Lower leg skin (tissue), 4 donors: ENCODE results near the gene ZNF625. TPM values are rescaled to one million over a fixed set of nuclear protein-coding genes. Genes with fewer than 3 reads are reported as not detected.

ENCODE experiments used
- DNase-seq, 2 donors: peaks; one replicate each; pipeline ENCODE4 v3.0.0-alpha.2; 2019; ENCODE audit warnings: low spot score in 2 of 2
- H3K4me3 ChIP-seq: fragments of 200-600 bp; sonication (generic); 2 replicates; pipeline ENCODE4 v1.5.1; 2017; ENCODE audit warnings: mild to moderate bottlenecking, low read depth; ENCODE audit not compliant: poor library complexity, severe bottlenecking
- POLR2A ChIP-seq, 2 donors: fragments of 450-650 bp; IDR thresholded peaks; one replicate each; pipeline ENCODE4 v1.6.1; 2016 to 2017; ENCODE audit warnings: antibody characterized with exemption in 2 of 2, mild to moderate bottlenecking in 1 of 2, moderate library complexity in 1 of 2
- WGBS, 2 donors: methylation state at CpG; one replicate each; pipeline ENCODE4 v1.1.5; 2018; 5-methylcytosine and 5-hydroxymethylcytosine counted together
- intact Hi-C: fragments of 100-400 bp; cut with DNase I; formaldehyde crosslinking; loops from one replicate; pipeline ENCODE4 v1.15.0; 2023; ENCODE audit warnings: low total_unique reads
- total RNA-seq, 4 donors: library from RNA; depleted of rRNA; stranded (reverse); fragments of >200 nt; gene quantifications; one replicate each; pipeline ENCODE4 v1.1.0, GENCODE V29; 2016
- TF ChIP-seq, protein P1 (sequence below), 3 donors: fragments of 450-650 bp; IDR thresholded peaks; one replicate each; pipeline ENCODE4 v1.5.1; 2016; ENCODE audit warnings: antibody characterized with exemption in 3 of 3, mild to moderate bottlenecking in 3 of 3, moderate library complexity in 2 of 3

The ZNF625 gene
- total RNA-seq, 4 donors from 2014 or later: 1.6 to 9.2 (median 4.0) TPM

- intact Hi-C loops: loop anchor here (5.0 kb wide), 1 partner anchor 174 kb away; the partner anchor contains the start of gene ZNF763
- WGBS, 2 donors: 53 to 54% methylated on average over 10 of the region's 10 CpGs
- no peak overlapping the region for H3K4me3 ChIP-seq
- no peak for DNase-seq
- TF ChIP-seq POLR2A (IDR thresholded peaks at IDR 0.05): no peak
- TF ChIP-seq, protein P1, sequence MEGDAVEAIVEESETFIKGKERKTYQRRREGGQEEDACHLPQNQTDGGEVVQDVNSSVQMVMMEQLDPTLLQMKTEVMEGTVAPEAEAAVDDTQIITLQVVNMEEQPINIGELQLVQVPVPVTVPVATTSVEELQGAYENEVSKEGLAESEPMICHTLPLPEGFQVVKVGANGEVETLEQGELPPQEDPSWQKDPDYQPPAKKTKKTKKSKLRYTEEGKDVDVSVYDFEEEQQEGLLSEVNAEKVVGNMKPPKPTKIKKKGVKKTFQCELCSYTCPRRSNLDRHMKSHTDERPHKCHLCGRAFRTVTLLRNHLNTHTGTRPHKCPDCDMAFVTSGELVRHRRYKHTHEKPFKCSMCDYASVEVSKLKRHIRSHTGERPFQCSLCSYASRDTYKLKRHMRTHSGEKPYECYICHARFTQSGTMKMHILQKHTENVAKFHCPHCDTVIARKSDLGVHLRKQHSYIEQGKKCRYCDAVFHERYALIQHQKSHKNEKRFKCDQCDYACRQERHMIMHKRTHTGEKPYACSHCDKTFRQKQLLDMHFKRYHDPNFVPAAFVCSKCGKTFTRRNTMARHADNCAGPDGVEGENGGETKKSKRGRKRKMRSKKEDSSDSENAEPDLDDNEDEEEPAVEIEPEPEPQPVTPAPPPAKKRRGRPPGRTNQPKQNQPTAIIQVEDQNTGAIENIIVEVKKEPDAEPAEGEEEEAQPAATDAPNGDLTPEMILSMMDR (IDR thresholded peaks at IDR 0.05): no peak
These were observed 15.2 kb downstream of the ZNF625 start for GRCh38 chr19:12141405-12141736.

DNA sequence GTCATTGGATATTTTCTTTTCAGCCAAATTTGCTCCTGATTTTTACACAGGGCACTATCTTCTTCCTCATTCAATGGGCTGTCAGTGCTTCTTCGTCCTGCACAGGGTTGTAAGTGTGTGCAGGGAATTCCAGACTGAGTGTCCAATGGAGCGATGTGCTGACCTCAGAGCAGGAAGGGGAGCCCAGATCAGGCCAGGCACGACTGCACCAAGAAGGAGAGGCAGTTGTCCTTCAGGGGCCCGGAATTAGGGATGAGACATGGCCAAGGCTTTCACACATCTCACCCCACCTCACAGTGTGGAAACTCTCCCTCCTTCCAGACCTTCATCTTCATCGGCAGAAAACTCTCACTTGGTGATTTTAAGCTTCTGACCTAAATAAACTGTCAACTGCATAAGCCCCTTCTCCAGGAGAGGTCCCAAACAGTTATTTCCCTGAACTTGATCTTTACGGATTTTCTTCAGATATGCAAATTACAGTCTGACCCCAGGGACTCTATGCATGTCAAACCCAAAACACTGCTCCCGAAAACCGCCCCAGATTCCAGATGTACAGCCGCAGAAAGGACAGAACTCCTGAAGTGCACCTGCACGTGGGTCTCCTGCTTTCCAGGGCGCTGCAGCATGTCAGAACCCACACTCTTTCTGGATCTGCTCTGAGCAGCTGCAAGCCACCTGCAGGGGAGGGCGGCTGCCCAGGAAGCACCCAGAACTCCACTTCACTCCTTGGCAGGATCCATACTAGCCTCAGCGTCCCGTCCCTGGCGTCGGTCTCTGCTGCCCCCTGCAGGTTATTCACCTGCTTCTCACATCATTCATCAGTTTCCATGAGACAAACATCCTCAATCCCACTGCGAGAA, 15.8 kb downstream of the ZNF625 start:
- peak; percentile 87 to 97 for DNase-seq
- 1 to 2% methylated on average over 17 of the region's 17 CpGs for WGBS, 2 donors
- TF ChIP-seq POLR2A (IDR thresholded peaks at IDR 0.05): no peak
- TF ChIP-seq, protein P1 (IDR thresholded peaks at IDR 0.05): peak in 2 of 3 donors; percentile 15 to 82
- intact Hi-C loops: loop anchor here (5.0 kb wide), 1 partner anchor 173 kb away; the partner anchor contains the start of gene ZNF763
- H3K4me3 ChIP-seq: no peak overlapping the region

- DNase-seq: peak; percentile 97 to 99
- 0% methylated on average over 10 to 31 of the region's 49 CpGs for WGBS, 2 donors
- H3K4me3 ChIP-seq: peak within 1 kb of the TSS; percentile 62
- TF ChIP-seq, protein P1 (IDR thresholded peaks at IDR 0.05): no peak
- TF ChIP-seq POLR2A (IDR thresholded peaks at IDR 0.05): no peak
- intact Hi-C loops: loop anchor here (5.0 to 10.0 kb wide), 2 partner anchors 65 to 173 kb away; partner anchors contain the start of gene ZNF763
These were observed 16.5 kb downstream of the ZNF625 start, which contains the start of gene ZNF20 for GRCh38 chr19:12139885-12140544. Gene ZNF20 (minus strand): TSS chr19:12140350. CDS start chr19:12140182, 168 bp downstream.

DNA sequence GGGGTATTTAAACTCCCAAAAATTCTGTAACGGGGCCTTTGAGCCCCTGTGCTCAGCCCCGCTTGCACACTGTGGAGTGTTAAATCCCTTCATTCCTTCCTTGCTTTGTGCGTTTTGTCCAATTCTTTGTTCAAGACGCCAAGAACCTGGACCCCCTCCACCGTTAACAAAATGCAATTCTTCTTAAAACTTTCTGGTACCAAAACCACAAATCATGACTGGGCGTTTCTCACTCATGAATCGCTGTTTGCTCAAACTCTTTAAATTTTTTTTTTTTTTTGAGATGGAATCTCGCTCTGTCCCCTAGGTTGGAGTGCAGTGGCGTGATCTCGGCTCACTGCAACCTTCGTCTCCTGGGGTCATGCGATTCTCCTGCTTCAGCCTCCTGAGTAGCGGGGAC, 17.3 kb downstream of the ZNF625 start:
- 21% methylated on average over 13 of the region's 13 CpGs for WGBS, 2 donors
- intact Hi-C loops: loop anchor here (10.0 kb wide), 1 partner anchor 64 kb away; no protein-coding TSS in a partner anchor
- DNase-seq: peak in 1 of 2 donors; percentile 40

DNA sequence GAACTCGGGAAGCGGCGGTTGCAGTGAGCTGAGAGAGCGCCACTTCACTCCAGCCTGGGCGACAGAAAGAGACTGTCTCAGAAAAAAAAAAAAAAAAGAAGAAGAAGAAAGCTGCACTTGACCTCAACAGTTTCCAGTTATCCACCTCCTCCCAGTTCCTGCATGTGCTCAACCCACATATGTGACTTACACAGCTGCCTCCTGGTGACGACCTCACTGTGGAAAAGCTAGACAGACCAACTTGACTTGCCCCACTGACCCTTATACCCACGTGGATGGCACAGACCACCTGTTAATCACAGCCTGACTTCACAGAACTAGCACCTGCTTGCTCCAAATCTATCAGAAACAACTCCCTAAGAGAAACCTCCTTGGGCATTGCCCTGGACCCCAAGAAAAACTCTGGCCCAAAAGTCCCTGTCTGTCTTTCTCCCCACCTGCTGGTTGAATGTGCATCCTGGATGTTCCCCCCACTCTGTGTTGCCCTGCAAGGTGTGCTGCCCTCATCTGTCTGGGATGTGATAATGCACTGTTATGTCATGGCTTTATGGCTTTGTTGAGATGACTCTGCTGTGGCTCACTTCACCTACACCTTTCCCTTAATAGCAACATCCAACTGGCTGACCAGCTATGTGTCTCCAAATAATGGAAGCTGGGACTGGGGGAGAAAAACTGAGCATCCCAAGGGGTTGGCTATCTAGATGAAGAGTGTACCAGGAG, 19.2 kb downstream of the ZNF625 start:
- DNase-seq: peak in 1 of 2 donors; percentile 67
- intact Hi-C loops: loop anchor here (10.0 kb wide), 1 partner anchor 63 kb away; no protein-coding TSS in a partner anchor
- H3K4me3 ChIP-seq: no peak overlapping the region
- no peak for TF ChIP-seq POLR2A (IDR thresholded peaks at IDR 0.05)
- TF ChIP-seq, protein P1 (IDR thresholded peaks at IDR 0.05): no peak
- 80 to 81% methylated on average over 7 of the region's 7 CpGs for WGBS, 2 donors

More for the DNA sequence above, 17.3 kb downstream of the ZNF625 start:
- TF ChIP-seq, protein P1 (IDR thresholded peaks at IDR 0.05): no peak
- peak overlapping the region; percentile 62 for H3K4me3 ChIP-seq
